ENCODE data around the gene TEPSIN.

- TF ChIP-seq EP300 (IDR thresholded peaks at IDR 0.05; ENCODE audit: borderline replicate concordance in 1 of 2, low read depth in 2 of 2, low read length in 2 of 2) (no peak), CTCF (IDR thresholded peaks at IDR 0.05; ENCODE audit: control extremely low read depth in 1 of 3, insufficient read depth in 1 of 3, low read depth in 1 of 3, low read length in 3 of 3) (no peak), POLR2AphosphoS5 (IDR thresholded peaks at IDR 0.05; ENCODE audit: low read depth, low read length) (no peak), NRF1 (IDR thresholded peaks at IDR 0.05; ENCODE audit: low read depth, low read length) (no peak)
Observed at GRCh38 chr17:81237591-81238489, 1.0 kb downstream of the TEPSIN start.

All from H1 (cell line).